Hematopoietic multipotent progenitor cell treated with erythropoietin and hydrocortisone succinate and interleukin-3 and kit ligand, for 15 days (in vitro differentiated cells): Measurements from ENCODE around the gene LOXL3.

Source experiments
- DNase-seq: peaks from one replicate; pipeline ENCODE4 v3.0.0-alpha.2; 2015; ENCODE audit warnings: low spot score

LOXL3 gene

GRCh38 chr2:74553892-74554819 lies at the start of gene LOXL3, which contains the start of gene DOK1:
LOXL3 (minus strand) TSS chr2:74553942; CDS start chr2:74552634, 1,308 bp downstream.
DOK1 (plus strand) TSS chr2:74554720; CDS start chr2:74554755, 35 bp downstream.
- DNase-seq = peak; percentile 62

DNA sequence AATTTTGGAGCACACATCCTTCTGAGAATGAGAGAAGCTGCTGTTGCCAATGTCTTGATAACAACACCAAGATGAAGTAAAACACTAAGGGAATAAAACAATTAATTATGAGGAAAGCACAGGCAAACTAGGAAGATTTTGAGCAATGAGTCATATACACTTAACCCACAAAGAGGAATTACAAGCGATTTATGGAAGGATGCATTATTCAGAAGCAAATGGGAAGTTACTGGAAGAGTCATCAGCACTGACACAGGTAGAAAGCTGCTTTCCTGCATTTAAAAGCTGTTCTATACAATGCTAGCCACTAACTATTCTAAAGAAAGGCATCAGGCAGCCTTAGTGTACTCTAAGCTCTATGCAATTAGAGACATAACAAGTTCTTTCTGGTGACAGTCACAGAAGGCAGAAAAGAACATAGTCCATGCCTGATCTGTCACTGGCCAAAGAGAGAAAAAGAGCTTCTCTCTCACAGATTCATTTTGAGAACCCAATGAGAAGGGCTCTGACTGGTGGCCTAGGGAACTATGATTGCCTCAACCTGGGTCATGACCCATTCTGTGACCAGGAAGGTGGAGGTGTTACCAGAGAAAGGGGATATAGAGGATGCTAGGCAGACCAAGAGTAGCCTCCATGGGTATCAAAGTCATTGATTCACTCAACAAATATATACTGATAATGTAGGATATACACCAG lies 49.0 kb upstream of the LOXL3 start:
- DNase-seq = no peak

DNA sequence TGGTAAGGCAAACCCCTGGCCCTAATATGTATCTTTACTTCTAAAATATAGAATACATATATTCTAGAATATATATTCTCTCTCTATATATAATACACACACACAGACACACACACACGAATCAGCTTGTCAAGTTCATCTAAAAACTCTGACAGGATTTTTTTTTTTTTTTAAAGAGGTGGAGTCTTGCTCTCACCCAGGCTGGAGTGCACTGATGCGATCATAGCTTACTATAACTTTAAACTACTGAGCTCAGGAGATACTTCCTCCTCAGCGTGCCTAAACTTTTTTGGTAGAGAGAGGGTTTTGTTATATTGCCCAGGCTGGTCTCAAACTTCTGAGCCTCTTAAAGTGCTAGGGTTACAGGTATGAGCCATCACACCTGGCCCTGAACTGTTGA lies 45.9 kb upstream of the LOXL3 start:
- no peak for DNase-seq

DNA sequence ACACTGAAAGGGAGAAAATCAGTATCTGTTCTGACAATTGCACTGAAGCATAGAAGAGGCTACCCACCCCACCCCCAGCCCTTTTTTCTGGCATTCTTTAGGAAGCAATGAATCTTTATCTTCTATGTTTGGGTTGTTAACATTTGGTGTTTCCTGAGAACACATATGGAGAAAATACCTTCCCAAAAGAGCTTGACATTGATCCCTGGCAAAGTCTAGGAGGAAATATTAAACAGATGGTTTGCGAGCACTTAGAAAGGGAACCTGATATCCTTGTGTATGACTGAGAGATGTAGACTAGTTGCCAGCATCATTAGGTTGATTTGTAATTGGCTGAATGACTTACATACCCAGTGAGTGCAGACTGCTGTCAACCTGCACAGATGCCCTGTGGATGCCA lies 43.7 kb upstream of the LOXL3 start:
- DNase-seq = no peak

DNA sequence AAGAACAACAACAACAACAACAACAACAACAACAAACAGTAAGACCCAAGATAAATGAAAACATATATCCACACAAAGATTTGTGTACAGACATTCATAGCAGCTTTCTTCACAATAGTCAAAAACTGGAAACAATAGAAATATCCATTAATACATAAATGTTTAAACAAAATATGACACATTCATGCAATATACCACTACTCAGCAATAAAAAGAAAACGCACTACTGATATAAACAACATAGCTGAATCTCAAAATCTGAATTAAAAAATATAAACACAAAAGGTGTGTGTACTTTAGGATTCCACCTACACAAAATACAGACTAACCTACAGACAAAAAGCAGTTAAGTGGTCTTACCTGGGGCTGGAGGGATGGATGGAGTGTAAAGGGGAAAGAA lies 42.8 kb upstream of the LOXL3 start:
- no peak for DNase-seq

GRCh38 chr2:74593826-74594772 lies 40.4 kb upstream of the LOXL3 start:
- DNase-seq = no peak

DNA sequence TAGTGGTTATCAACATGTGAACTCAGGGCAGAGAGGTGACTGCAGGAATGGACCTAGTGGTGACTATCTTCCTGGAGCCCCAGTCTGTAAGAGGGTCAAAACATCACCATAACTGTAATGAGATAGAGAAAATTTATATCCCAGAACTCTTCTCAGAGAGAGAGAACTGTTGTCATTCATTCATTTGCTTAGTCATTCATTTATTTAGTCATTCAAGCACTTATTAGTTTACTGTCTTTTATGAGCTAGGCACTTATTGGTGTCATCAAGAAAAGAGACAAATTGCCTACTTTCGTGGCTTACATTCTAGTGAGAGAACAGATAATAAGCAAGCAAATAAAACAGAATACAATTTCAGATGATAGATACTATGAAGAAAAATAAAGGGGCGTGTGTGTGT lies 34.9 kb upstream of the LOXL3 start:
- DNase-seq = no peak

DNA sequence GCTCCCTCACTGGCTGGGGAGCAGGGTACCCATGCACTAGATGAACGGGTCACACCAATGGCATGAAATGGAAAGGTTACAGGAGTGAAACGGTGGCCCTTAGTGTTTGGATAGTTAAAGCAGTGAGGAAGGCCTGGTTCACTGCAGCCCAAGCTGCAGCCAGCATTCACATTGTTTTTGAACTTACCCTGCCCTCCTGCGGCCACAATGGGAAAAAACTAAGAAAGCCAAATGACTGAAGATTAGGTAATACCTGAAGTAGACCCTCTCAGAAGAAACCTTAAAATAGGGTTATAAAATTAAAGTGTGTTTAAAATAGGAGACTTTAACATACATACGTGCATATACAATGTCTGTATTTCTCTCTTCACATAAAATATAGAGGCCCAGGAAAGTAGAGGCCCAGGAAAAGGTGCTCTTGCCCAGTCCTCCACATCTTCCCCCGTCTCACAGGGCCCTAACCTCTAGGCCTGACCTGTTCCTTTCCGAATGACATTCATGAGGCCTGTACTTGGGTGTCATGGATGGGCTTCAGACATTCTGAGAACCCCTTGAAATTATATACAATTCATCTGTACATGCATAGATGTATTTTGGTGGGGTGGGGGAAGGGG lies 34.0 kb upstream of the LOXL3 start:
- peak; percentile 55 for DNase-seq

DNA sequence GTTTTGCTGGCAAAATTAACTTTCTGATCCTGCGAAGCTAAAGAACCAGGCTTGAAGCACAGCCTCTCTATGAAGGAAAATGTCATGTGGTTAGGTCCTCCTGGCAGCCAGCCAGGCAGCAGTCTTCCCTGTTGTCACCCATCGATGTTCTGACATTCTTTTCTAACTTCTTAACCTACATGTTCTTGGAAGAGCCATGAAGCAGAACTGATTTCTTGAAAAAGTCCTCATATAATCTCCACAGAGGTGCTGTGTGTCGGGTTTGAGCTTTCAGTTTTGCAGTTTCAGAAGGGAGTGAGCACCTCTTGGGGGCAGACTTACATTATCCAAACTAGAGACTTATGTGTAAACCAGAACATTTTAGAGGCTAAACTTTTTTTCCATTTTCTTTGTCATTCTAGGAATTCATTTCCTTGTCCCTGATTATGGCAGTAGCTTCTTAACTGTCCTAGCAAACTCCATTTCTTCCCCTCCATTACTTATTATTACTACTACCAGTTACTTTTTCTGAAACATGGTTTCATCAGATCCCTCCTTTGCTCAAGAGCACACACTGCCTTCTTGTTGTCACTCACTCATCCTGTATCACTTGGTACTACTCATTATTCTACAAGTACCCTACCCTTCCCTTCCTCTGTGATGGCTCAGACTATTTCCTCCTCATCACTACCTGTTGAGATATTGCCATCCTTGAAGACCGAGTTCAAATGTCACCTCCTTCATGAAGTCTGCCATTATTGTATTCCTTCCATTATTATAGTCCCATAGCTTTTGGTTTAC lies 31.9 kb upstream of the LOXL3 start:
- DNase-seq = peak; percentile 15

- no peak for DNase-seq
Measured at GRCh38 chr2:74584088-74584645, 30.4 kb upstream of the LOXL3 start.

DNA sequence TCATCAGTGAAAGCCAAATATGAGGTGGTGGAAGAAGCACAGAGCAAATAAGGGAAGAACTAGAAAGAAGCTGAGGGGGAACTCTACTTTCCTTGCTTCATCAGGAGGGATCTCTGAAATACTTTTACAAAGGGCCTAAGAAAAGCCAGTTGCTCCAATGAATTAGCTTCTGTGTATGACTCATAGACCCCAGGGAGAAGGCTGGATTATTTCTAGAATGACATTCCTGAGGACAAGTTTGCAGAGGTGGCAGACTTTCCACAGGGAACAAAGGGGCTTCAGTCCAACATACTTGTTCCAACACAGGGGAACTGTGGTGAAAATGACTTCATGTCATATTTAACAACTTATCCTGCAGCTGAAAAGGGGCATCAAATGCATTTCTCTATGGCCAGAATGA lies 29.8 kb upstream of the LOXL3 start:
- DNase-seq = no peak

DNA sequence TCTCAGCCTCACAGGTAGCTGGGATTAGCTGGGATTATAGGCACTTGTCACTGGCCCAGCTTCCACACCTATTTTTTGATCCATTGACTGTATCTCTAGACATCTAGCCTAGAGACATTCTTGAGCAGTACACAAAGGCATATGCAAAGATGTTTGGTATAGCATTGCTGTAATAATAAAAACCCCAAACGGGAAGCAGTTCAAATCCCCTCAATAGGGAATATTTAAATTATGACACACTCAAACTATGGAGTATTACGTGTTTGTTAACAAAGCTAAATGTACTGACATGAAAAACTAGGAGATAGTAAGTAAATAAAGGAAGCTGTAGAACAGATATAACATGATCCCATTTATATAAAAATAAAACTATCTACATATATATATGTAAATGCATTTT lies 28.4 kb upstream of the LOXL3 start:
- DNase-seq = no peak

- no peak for DNase-seq
Measured at GRCh38 chr2:74581463-74581862, 27.7 kb upstream of the LOXL3 start.

- no peak for DNase-seq
Measured at GRCh38 chr2:74578408-74578807, 24.7 kb upstream of the LOXL3 start.

DNA sequence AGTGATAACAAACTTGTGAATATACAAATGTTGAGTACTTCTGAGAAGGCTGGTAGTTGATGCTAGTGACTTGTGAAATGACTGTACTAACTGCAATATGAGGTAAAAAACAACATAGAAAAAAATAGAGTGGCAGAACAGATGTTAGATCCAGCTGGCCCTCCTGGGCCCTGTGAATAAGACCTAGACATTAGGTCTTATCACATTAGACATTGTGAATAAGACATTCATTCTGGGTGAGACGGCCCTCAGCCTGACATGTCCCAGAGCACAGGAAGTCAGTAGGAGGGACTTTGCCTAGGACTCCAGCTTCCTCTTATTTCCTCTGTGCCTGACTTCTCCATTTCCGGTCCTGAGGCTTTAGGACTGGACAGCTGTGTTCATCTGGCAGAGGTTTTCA lies 23.7 kb upstream of the LOXL3 start:
- DNase-seq = no peak

DNA sequence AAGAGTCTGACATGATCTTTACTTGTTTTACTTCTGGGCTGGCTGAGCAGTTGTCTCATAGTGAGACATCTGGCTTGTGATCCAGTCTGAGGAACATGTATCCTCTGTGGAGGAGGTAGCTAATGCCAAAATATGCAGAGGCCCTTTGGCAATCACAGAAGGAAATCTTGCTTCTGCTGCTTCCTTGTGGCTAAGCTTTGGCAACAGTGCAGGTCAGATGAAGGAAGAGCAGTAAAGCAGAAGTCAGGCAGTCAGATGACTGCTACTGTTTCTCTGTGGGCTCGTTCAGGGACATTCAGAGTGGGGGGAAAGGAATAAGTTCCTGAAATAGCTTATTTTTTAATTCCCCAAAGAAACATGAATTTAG lies 23.1 kb upstream of the LOXL3 start:
- no peak for DNase-seq

DNA sequence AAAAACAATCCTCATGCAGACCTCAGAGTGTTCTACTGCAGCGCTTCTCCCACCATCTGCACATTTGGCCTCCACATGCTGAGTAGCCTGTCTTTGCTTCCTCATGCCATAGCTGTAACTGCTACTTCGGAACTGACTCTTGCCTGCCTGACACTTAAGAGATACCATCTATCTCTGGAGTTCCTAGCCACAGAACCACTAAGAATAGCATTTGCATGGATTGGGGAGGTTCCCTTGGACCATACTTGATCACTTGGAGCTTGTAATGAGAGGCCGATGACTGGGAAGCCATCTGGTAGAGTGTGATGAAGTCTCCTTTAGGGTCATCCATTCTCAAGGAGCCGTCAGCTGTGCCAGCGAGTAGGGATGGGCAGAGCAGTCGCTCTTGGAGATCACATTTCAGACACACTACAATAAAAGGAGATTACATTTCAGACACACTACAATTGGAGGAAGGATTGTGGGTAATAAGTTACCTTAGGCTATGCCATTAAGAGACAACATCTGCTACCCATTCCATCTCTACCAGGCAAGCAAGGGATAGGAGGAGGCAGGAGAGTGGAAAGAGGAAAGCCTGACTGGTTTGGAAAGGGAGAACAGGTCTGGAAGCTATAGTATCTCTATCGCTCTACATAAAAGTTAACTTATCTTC lies 22.6 kb upstream of the LOXL3 start:
- no peak for DNase-seq

DNA sequence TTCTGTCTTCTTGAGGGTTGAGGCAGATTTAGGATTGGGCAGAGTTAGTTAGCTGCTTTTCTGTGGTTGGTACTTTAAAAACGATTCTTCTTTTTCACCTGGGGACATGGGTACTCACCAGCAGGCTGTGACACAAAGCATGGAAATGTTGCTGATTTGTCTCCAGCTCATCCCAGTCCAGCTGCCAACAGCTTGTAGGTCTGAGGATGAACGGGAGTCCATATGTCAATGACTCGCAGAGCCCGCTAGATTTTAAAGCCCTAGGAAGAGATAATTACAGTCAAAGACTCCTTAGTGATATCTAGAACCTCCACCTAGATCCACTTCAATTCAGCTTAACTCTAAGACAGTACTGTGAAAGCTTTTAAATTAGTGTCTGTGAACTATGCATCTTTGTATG lies 21.6 kb upstream of the LOXL3 start:
- DNase-seq = no peak

GRCh38 chr2:74573747-74574562 lies 20.2 kb upstream of the LOXL3 start:
- DNase-seq = no peak
